H9 (cell line): Measurements from ENCODE around the gene KCNIP1. TPM values are rescaled to one million over a fixed set of nuclear protein-coding genes. Genes with fewer than 3 reads are reported as not detected.

Experiments used
- DNase-seq: peaks from one replicate; pipeline ENCODE4 v3.0.0-alpha.2; 2017
- H2AFZ ChIP-seq: one replicate; pipeline ENCODE4 v1.6.1; 2013; ENCODE audit warnings: mild to moderate bottlenecking, low read length, control low read depth, moderate library complexity
- H2AK5ac ChIP-seq: 2 replicates; pipeline ENCODE4 v1.6.1; 2013; ENCODE audit warnings: low read length, control low read depth, mixed read lengths; ENCODE audit not compliant: insufficient read length
- H2BK120ac ChIP-seq: one replicate; pipeline ENCODE4 v1.6.1; 2013; ENCODE audit warnings: low read depth, mild to moderate bottlenecking, low read length, control low read depth, inconsistent platforms; ENCODE audit not compliant: poor library complexity, severe bottlenecking
- H2BK12ac ChIP-seq: 2 replicates; pipeline ENCODE4 v1.6.1; 2013; ENCODE audit warnings: low read length, control low read depth, mixed read lengths, low read depth; ENCODE audit not compliant: insufficient read length
- H2BK15ac ChIP-seq: 2 replicates; pipeline ENCODE4 v1.6.1; 2013; ENCODE audit warnings: low read depth, low read length, control low read depth
- H2BK20ac ChIP-seq: one replicate; pipeline ENCODE4 v1.6.1; 2013; ENCODE audit warnings: low read depth, mild to moderate bottlenecking, low read length, control low read depth, inconsistent platforms; ENCODE audit not compliant: poor library complexity, severe bottlenecking
- H2BK5ac ChIP-seq: 2 replicates; pipeline ENCODE4 v1.6.1; 2013; ENCODE audit warnings: low read length, control low read depth, mixed read lengths; ENCODE audit not compliant: insufficient read length
- H3K14ac ChIP-seq: 2 replicates; pipeline ENCODE4 v1.6.1; 2013; ENCODE audit warnings: low read length, control low read depth; ENCODE audit not compliant: insufficient read depth
- H3K18ac ChIP-seq: 2 replicates; pipeline ENCODE4 v1.6.1; 2013; ENCODE audit warnings: low read depth, mild to moderate bottlenecking, mixed read lengths, low read length, control low read depth; ENCODE audit not compliant: insufficient read length
- H3K23ac ChIP-seq: 2 replicates; pipeline ENCODE4 v1.6.1; 2013; ENCODE audit warnings: low read length, control low read depth, mixed read lengths, low read depth; ENCODE audit not compliant: insufficient read length
- H3K23me2 ChIP-seq: 2 replicates; pipeline ENCODE4 v1.6.1; 2013; ENCODE audit warnings: low read depth, mild to moderate bottlenecking, mixed read lengths, low read length, control low read depth; ENCODE audit not compliant: insufficient read length, poor library complexity, severe bottlenecking
- H3K27ac ChIP-seq: 2 replicates; pipeline ENCODE4 v1.5.1; 2013; ENCODE audit warnings: low read length, control low read depth, mixed read lengths, low read depth; ENCODE audit not compliant: insufficient read length
- H3K27me3 ChIP-seq: 2 replicates; pipeline ENCODE4 v1.6.1; 2013; ENCODE audit warnings: low read length, control low read depth, inconsistent platforms; ENCODE audit not compliant: insufficient read depth
- H3K4ac ChIP-seq: 2 replicates; pipeline ENCODE4 v1.6.1; 2013; ENCODE audit warnings: low read depth, mild to moderate bottlenecking, control low read depth, inconsistent platforms, low read length, moderate library complexity
- H3K4me1 ChIP-seq: 2 replicates; pipeline ENCODE4 v1.6.1; 2013; ENCODE audit warnings: low read length, control low read depth, inconsistent platforms; ENCODE audit not compliant: insufficient read depth
- H3K4me2 ChIP-seq: 2 replicates; pipeline ENCODE4 v1.6.1; 2013; ENCODE audit warnings: low read length, control low read depth, mixed read lengths; ENCODE audit not compliant: insufficient read length, insufficient read depth
- H3K56ac ChIP-seq: 2 replicates; pipeline ENCODE4 v1.6.1; 2013; ENCODE audit warnings: low read depth, mild to moderate bottlenecking, mixed read lengths, low read length, control low read depth; ENCODE audit not compliant: insufficient read length
- H3K79me1 ChIP-seq: 2 replicates; pipeline ENCODE4 v1.6.1; 2013; ENCODE audit warnings: low read depth, mild to moderate bottlenecking, moderate library complexity, low read length, control low read depth, inconsistent platforms; ENCODE audit not compliant: insufficient read depth, poor library complexity, severe bottlenecking
- H3K79me2 ChIP-seq: 2 replicates; pipeline ENCODE4 v1.6.1; 2013; ENCODE audit warnings: low read length, control low read depth, inconsistent platforms; ENCODE audit not compliant: insufficient read depth
- H3K9ac ChIP-seq: 2 replicates; pipeline ENCODE4 v1.6.1; 2013; ENCODE audit warnings: low read length, control low read depth, mixed read lengths; ENCODE audit not compliant: insufficient read length; ENCODE audit errors: extremely low read depth
- H3K9me3 ChIP-seq: one replicate; pipeline ENCODE4 v1.6.1; 2013; ENCODE audit warnings: low read depth, low read length, inconsistent platforms; ENCODE audit not compliant: control insufficient read depth
- H3T11ph ChIP-seq: one replicate; pipeline ENCODE4 v1.6.1; 2013; ENCODE audit warnings: mild to moderate bottlenecking, low read length, control low read depth, inconsistent platforms
- H4K20me1 ChIP-seq: one replicate; pipeline ENCODE4 v1.6.1; 2013; ENCODE audit not compliant: control insufficient read depth, insufficient read length, insufficient read depth
- H4K5ac ChIP-seq: 2 replicates; pipeline ENCODE4 v1.6.1; 2013; ENCODE audit warnings: low read depth, mild to moderate bottlenecking, mixed read lengths, low read length, control low read depth; ENCODE audit not compliant: insufficient read length
- H4K8ac ChIP-seq: replicated peaks from 2 replicates; pipeline ENCODE4 v1.6.1; 2013; ENCODE audit warnings: low read length, control low read depth, mixed read lengths, low read depth; ENCODE audit not compliant: insufficient read length
- H4K91ac ChIP-seq: 2 replicates; pipeline ENCODE4 v1.6.1; 2013; ENCODE audit warnings: low read depth, mild to moderate bottlenecking, moderate library complexity, mixed read lengths, low read length, control low read depth; ENCODE audit not compliant: insufficient read length
- H3K27ac Mint-ChIP-seq, 3 experiments: 2 replicates in 2 of 3; 3 replicates in 1 of 3; pipeline ENCODE4 v1.8.0; 2020 to 2021; ENCODE audit warnings: mixed read lengths in 3 of 3, mild to moderate bottlenecking in 1 of 3, moderate library complexity in 1 of 3
- H3K27me3 Mint-ChIP-seq: 2 replicates; pipeline ENCODE4 v1.8.0; 2021; ENCODE audit warnings: low read depth, mild to moderate bottlenecking, moderate library complexity, mixed read lengths
- H3K36me3 Mint-ChIP-seq, 3 experiments: 2 replicates in 2 of 3; 3 replicates in 1 of 3; pipeline ENCODE4 v1.8.0; 2020 to 2021; ENCODE audit warnings: low read depth in 3 of 3, mixed read lengths in 3 of 3; ENCODE audit not compliant: insufficient read depth in 1 of 3
- H3K4me1 Mint-ChIP-seq, 2 experiments: 2 replicates each; pipeline ENCODE4 v1.8.0; 2020; ENCODE audit warnings: mixed read lengths in 2 of 2
- H3K4me3 Mint-ChIP-seq, 2 experiments: 2 replicates in 1 of 2; 3 replicates in 1 of 2; pipeline ENCODE4 v1.8.0; 2020 to 2021; ENCODE audit warnings: mild to moderate bottlenecking in 2 of 2, mixed read lengths in 2 of 2, moderate library complexity in 1 of 2
- H3K9me3 Mint-ChIP-seq, 2 experiments: 2 replicates in 1 of 2; 3 replicates in 1 of 2; pipeline ENCODE4 v1.8.0; 2020; ENCODE audit warnings: mild to moderate bottlenecking in 2 of 2, mixed read lengths in 2 of 2, moderate library complexity in 1 of 2
- CTCF ChIP-seq: fragments of 200-600 bp; sonication (generic); conservative IDR thresholded peaks from 3 replicates; pipeline ENCODE4 v1.8.0; 2021; ENCODE audit warnings: antibody characterized with exemption, mild to moderate bottlenecking
- WGBS: extraction: QIAGEN DNeasy Blood & Tissue Kit; methylation state at CpG from one replicate; pipeline ENCODE4 v1.1.7; 2013; ENCODE audit warnings: missing lambda C conversion rate, low lambda C conversion rate, mixed read lengths; ENCODE audit not compliant: insufficient read length; ENCODE audit errors: extremely low coverage; 5-methylcytosine and 5-hydroxymethylcytosine counted together
- total RNA-seq: library from RNA; stranded (reverse); gene quantifications from 2 replicates; pipeline ENCODE4 v1.2.1, GENCODE V29; 2021

The KCNIP1 gene
- total RNA-seq, 1 experiment from 2014 or later: 0.63 TPM

GRCh38 chr5:170486371-170486770 lies 17.4 kb upstream of the KCNIP1 start:
- H2BK15ac ChIP-seq: no peak overlapping the region
- no peak for DNase-seq
- H3K27ac ChIP-seq: no peak overlapping the region
- H3K4ac ChIP-seq: no peak overlapping the region
- H3T11ph ChIP-seq: no peak overlapping the region
- H2BK5ac ChIP-seq: no peak overlapping the region
- H2BK120ac ChIP-seq: no peak overlapping the region
- H3K9me3 ChIP-seq: no peaks in the 10 kb centered on the region
- no peak overlapping the region for H3K56ac ChIP-seq
- no peak overlapping the region for H4K8ac ChIP-seq
- no peak overlapping the region for H4K5ac ChIP-seq
- no peak overlapping the region for H2BK12ac ChIP-seq
- Mint-ChIP-seq H3K4me3 (no peak overlapping the region), H3K27ac (no peak overlapping the region), H3K4me1 (peaks cover 15 to 22% of the 10 kb centered on the region in 2 experiments), H3K36me3 (no peaks in the 10 kb centered on the region), H3K27me3 (peaks cover 10% of the 10 kb centered on the region), H3K9me3 (no peaks in the 10 kb centered on the region)
- H3K9ac ChIP-seq: no peak overlapping the region
- no peaks in the 10 kb centered on the region for H3K23me2 ChIP-seq
- H3K4me2 ChIP-seq: no peak overlapping the region
- H3K79me2 ChIP-seq: no peaks in the 10 kb centered on the region
- no peaks in the 10 kb centered on the region for H3K27me3 ChIP-seq
- no peaks in the 10 kb centered on the region for H3K4me1 ChIP-seq
- TF ChIP-seq CTCF: no peak
- no CpG with 5 or more reads among the region's 3 CpGs for WGBS
- H2BK20ac ChIP-seq: no peak overlapping the region
- H3K14ac ChIP-seq: no peak overlapping the region
- H4K91ac ChIP-seq: no peak overlapping the region
- no peak overlapping the region for H2AK5ac ChIP-seq
- no peak overlapping the region for H2AFZ ChIP-seq
- H4K20me1 ChIP-seq: no peaks in the 10 kb centered on the region
- H3K18ac ChIP-seq: no peak overlapping the region
- no peak overlapping the region for H3K23ac ChIP-seq
- no peaks in the 10 kb centered on the region for H3K79me1 ChIP-seq
